GM18909 (cell line): ENCODE data around the gene PROKR2.

ENCODE experiments used
- ATAC-seq: cut with Tn5 transposase; IDR thresholded peaks from one replicate; pipeline ENCODE4 v1.9.1; 2021; ENCODE audit warnings: mild to moderate bottlenecking; ENCODE audit not compliant: unreplicated experiment, poor library complexity

The PROKR2 gene

DNA sequence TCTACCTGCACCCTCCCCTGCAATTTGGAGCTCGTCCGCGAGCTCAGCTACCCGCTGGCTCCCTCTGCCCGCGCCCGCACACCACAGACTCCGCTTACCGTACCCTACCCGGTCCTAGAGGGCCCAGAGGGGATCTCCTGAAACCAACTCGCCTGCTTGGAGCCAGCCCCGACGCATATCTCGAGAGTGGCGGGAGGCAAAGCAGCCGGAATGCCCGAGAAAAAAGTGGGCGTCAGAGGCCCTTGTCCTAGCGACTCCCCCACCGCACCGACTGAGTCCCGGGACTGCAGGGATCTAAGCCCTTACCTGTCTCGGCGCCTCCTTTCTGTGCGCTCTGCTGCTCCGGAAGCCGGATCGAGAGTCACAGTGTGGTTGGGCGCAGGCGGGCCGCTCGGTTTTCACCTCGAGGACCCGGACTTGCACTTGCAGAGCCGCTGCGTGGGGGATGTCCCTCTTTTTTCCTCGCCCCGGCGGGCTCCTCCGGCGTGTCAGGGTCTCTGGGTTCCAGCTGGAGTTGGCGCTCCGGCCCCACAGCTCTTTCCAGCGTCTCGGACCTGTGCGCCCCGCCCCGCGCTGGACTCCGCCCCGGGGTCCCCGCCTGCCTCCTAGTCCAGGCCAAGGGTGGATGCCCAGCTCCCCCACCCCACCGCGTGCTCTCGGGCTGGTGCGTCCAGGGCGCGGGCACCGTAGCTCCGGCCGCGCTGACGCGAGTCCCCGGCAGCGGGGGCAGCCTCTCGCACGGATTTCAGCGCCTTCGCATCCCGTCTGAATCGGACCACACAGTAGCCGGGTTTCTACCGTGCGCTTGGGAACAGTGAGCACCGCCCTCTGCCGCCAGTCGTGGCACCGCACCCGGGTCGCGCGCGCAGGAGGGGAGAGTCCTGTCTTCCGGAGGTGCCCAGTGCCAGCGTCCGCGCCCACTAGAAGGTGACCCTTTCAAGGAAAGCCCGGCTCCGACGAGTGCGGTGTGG is at the start of gene PROKR2:
Gene PROKR2, minus strand, starts transcription at position 767 of the 971 bp plus-strand sequence. CDS start 2,585 bp downstream, outside the sequence.
- no peak for ATAC-seq

DNA sequence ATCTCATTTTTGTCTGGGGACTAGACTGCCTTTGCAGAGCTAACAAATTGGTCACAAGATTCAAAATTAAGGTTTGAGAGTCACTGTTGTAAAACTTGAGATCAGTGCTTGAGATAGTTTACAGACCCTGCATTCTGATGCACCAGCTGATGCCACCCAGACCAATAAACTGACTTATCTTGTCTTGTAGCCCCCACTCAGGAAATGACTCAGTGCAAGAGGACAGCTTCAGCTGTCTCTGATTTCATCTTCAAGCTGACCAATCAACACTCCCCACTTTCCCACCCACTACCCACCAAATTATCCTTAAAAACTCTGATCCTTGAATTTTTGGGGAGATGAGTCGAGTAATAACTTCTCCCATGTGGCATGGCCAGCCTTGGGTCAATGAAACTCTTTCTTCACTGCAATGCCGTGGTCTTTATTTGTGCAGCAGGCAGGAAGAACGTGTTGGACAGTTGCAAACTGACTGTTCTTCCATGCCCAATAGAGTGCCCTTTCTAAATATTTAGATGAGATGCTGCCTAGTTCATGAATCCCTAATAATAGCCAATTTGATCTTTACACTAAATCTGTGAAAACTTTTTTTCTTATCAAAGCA is 48.3 kb upstream of the PROKR2 start:
- ATAC-seq: no peak

DNA sequence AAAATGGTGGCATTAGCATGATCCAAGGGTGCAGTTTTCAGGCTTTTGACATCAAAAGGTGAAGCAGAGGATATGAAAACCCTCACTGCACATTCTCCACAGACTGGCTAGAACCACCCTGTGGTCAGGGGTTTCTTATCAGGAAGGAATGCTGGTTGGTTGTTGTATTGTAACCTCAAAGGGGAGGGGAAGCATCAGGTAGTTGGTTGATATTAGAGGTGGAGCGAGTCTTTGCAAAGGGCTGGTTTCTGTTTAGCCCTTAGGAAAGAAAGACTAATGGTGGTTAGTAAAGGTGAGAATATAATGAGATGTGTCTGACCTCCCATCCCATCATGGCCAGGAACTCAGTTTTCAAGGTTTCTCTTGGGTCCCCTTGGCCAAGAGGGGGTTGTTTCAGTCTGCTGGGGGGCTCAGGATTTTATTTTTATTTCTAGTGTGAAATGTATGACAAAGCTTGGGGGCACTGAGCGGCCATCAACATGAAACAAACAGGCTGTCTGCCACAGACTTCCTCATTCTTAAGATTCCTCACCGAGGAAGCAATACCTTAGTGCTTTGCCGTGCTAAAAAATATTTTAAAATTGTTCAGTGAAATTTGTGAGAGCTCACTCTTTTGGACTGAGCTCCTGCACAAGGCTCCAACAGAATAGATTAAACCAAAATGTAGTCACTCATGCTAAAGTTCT is 47.5 kb upstream of the PROKR2 start:
- no peak for ATAC-seq

DNA sequence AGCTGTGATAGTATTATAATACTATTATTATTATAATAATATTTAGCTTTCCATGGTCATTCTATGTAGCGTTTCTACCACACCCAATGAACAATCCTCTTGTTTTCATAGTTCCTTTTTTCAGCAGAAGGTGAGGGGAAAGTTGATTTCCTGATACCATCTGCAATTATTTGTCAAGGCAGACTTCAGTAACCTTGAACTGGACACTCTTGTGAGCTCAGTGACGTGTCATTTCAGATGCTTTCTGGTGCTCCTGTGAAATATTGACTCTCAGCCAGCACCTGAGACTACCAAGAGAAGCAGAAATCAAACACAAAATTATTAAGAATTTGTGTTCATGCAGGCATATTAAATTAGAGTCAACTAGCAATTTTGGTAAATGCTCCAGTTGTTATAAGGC is 46.0 kb upstream of the PROKR2 start:
- no peak for ATAC-seq

DNA sequence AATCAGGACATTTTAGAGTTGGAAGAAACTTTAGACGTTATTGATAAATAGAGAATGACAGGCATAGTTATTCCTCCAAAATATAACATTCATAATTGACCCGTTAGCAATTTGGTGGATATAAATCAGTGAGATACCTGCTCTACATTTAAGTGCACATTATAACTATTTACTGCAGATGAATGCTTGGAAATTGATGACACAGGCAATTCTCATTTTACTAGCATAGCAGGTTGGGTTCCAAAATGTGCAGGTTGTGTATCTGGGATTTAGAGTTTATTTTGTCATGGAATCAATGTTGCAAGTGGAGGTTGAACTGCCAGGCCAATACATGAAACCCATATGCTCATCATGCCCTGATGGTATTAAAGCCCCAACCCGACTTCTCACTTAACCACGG is 44.4 kb upstream of the PROKR2 start:
- no peak for ATAC-seq

DNA sequence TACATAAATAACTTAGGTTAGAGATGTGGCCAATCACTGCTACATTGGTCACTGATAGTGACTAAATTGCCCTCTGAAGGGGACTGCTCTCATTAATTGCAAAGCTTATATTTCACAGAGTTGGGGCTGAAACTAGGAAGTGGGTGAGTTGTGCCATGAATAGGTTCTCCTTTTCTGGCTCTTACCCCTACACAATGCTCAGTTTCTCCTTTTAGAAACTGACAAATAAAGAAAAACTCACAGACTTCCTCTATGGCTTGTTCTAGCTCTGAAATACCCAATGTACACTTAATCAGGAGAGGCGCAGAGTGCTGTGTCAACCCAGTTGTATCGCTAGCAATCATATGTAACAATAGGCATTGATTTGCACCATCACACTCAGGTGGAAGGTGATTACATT is 41.2 kb upstream of the PROKR2 start:
- ATAC-seq: no peak

DNA sequence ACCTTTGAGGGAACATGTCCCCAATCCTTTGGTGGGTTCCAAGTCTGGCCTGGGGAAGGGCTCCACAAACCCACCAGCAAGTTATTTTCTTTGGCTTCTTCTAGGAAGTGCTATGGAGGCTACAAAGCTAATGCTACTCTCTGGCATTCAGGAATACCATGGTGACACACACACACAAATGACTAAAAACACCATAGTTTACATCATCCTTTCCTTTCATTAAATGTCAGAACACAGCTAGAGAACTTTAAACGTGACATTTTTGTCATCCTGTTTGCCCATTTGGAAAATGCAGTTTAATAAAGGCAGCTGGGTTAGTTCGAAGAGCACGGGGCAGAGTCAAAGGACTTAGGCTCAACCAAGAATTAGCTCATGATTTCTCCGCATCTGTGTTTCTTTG is 40.2 kb upstream of the PROKR2 start:
- ATAC-seq: no peak

DNA sequence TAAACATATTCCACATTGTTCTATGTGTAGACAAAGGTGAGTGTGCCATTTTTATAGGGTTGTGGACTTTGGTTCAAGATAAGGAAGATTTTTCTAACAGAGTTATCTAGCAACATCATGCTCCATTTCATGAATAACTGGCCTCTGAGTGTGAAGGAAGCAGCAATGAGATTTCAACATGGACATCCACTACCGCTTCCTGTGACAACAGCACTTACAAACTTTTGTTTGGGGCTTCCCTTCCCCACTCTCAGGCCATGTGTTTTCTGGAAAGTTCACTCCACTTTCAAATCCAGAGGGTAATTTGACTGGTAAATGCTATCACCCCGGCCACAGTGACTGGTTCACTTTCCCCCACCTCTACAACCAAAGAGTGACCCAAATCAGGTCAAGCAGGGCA is 38.1 kb upstream of the PROKR2 start:
- no peak for ATAC-seq

DNA sequence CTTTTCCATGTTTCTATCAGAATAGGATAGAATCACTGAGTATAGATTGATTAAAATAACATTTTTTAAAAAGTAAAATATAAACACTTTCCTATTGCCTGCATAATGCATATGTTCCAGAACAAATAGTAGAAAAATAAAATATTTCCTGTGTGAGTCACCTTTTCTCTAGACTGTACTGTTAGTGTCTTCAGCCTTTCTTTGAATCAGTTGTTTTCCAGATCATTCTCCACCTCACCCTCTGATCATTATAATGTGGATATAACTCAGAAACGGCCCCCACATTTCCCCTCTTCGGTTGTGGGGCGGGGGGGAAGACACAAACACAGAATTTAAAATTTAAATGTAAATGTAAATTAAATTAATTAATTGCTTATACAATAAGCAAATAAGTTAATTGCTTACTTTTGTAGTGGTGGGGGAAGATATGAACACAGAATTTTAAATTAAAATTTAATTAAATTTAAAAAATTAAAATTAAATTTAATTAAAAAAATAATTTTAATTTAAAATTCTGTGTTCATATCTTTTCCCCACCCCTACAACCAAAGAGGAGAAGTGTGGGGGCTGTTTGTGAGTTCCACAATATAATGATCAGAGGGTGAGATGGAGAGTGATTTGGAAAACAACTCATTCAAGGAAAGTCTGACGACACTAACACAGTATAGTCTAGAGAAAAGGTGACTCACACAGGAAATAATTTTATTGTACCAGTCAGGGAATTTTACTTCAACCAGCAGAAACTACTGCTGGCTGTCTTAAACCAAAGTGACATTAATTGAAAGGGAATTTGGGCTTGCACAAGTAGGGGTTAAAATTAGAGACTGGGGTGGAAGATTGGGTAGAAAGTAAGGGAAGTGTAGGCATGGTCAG is 37.1 kb upstream of the PROKR2 start:
- no peak for ATAC-seq

DNA sequence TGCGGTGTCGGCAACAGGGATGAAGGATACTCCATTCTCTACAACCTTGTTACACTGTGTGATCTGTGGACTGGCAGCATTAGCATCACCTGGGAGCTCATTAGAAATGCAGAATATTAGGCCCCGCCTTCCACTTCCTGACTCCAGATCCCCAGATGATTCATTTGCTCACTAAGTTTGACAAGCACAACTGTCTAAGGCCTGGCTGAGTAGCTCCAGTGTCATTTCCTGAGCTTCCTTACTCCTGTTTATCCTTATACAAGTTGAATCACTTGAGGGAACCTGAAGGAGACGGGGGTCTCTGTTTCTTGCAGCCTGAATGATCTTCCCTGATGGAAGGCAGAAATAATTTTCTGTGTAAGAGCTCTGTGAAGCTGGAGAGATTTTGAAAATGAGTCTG is 32.7 kb upstream of the PROKR2 start:
- ATAC-seq: no peak

DNA sequence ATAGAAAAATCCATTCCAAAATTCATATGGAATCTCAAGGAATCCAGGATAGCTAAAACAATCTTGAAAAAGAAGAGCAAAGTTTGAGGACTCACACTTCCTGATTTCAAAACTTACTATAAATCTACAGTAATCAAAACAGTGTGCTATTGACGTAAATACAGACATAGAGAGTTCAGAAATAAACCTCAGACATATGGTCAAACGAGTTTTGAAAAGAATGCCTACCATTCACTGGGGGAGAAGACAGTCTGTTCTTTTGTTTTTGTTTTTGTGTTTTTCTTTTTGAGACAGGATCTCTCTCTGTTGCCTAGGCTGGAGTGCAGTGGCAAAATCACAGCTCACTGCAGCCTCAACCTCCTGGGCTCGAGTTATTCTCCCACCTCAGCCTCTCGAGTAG is 25.3 kb upstream of the PROKR2 start:
- ATAC-seq: no peak

DNA sequence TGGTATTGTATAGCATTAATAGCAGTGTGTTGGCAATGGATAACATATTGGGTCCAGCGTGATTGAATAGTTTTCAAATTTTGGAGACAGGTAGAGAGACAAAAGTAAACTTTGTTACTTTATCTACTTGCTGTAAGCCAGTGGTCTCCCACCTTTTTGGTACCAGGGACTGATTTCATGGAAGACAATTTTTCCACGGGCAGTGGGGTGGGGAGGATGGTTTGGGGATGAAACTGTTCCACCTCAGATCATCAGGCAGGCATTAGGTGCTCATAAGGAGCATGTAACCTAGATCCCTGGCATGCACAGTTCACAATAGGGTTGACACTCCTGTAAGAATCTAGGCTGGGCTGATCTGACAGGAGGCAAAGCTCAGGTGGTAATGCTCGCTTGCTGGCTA is 14.6 kb upstream of the PROKR2 start:
- ATAC-seq: no peak

DNA sequence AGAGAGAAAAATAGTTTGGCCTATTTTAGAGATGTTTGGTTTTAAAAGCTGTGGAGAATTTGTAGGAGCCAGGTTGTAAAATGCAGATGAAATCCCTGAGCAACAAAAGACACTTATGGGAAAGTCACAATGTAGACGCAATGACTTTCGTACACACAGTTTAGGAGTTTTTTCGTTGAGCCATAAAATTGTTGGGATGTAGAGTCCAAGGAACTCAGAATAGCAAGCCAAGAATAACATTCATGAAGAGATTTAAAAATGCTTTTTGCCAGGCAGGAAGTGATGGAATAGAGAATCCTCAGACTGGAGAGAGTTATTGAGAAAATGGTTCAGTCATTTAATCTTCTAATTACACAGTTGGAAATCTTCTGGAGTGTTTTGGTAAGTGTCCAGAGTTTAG is 11.5 kb upstream of the PROKR2 start:
- no peak for ATAC-seq

DNA sequence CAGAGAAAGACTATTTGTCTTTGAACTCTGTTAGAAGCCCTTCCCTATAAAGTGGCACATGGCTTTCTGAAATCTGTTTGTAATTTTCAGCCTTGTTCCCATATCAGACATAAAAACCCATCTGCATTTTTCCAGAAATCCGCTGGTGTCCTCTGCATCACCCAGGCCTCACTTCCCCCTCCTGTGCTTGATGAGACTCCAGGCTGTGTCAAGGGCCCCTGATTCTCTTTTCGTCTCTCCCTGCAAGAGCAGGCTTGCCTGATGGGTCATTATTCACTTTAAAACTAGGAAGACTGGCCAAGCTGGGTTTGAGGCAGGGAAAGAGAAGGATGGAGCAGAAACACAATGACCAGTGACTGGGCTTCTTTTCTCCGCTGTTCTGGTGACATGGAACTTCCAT is 10.6 kb upstream of the PROKR2 start:
- no peak for ATAC-seq

DNA sequence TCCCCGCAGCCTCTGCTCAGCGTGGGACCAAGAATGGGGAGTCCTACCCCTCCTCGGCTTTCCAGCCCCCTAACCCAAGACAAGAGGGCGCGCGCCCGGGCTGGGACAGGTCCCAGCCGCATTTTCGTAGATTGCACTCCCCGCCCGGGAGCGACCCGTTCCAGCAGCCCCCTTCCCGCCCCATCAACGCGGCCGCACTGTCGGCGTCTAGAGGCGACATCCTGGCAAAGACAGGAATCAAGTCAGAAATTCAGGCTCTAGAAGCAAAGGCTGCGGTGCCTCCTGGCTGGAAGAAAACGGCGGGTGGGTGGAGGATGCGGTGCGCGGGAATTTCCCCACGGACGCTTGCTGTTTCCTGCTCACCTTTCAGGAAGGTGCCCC is 957 bp downstream of the PROKR2 start:
- no peak for ATAC-seq

DNA sequence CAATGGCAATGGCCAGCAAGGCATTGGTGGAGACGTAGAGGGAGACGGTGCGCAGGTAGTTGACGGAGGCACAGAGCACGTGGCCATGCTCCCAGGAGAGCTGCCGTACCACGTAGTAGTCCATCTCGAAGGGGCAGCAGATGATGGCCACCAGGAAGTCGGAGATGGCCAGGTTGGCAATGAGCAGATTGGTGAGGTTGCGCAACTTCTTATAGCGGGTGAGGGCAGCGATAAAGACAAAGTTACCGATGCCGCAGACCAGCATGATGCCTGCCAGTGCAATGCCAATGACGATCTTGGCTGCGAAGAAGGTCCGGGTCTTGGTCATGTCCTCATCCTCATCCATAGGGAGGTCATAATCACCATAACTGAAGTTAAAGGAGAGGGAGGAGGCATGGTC is 2.8 kb downstream of the PROKR2 start:
- ATAC-seq: no peak

DNA sequence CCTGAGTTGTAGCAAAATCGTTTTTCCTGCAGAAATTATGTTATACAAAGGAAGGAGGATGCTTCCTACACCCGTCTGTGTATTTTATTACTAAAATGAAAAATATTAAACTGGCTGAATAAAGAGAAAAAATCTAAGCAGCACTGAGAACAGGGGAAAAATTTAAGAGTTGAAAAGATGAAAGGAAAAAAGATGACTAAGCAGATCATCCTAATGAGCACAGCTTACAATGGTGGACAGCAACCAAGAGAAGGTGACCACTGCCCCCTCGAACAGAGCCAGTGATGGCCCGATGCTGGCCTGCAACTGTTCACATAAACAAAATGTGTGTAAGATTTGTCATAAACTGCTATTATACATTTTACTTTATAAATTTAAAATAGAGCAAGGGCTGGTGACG is 4.2 kb downstream of the PROKR2 start:
- ATAC-seq: no peak

DNA sequence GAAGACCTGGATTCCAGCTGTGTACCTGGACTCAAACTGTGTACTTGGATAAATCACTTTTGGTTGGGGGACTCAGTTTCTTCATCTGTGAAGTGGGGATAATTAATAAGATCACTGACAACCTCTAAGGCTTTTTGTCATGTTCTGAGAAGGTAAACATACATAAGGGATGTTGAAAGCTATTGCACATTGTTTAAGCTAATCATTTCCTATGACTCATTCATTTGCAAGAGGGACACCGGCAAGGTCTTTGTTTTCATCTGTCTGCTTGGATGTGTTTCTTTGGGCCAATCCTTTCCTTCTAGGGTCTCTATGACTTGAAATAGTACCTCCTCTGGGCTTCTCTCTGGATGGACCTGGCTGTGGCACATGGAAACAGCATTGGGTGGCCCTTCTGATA is 6.8 kb downstream of the PROKR2 start:
- no peak for ATAC-seq

DNA sequence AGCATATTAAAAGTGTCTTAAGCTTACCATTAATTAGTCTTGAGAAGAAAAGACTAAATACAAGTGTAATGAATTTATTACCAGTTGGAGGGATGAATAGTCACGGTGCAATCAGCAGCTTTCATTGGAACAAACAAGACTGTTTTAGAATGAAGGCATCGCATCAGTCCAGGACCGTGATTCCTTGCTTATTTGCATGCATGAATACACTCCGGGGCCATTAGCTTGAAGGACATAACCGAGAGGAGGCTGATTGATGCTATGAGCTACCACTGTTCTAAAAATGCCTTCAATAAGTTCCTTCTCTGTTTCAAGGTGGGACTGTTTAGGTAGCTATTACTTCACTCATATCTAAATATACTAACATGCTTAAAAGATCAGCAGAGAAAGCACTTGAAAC is 17.9 kb downstream of the PROKR2 start:
- no peak for ATAC-seq

DNA sequence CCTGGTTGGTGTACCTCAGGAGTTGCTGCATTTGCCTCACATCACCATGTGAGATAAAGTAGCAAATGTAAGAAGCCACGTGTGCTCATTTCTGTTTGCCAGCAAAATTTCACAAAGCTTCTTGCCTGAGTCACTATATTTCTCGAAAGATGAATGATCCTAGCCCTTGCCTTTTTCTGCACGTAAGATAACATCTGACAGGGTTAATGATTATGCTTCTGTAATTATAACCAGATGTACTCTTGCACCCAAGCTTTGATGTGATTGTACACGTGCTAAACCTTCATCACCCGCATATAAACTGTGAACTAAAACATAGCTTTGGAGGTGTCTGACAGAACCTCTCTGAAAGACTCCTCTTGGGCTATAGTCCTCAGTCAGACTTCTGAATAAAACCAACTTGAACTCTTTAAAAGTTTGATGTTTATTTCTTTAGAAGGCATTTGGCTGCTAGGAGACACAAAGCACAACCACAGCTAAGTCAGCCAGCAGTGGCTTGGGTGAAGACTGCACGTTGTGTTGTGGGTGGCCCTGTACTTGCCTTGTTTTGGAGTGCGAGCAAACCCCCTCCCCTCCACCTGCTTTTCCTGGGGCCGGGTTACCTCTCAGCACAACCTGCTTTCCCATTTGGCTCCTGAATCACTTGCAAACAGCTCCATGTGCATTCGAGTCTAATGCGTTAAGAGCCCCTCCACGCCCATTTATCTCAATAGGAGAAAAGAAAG is 19.3 kb downstream of the PROKR2 start:
- ATAC-seq: no peak
